Right cardiac atrium (tissue), 5 donors: Measurements from ENCODE around the gene TTN. TPM values are rescaled to one million over a fixed set of nuclear protein-coding genes. Genes with fewer than 3 reads are reported as not detected.
"Not testable (repeated sequence)": the region's sequence is repeated elsewhere in the genome, so short reads cannot be mapped to it uniquely, and the experiment has no call there.

Source experiments
- ATAC-seq, 2 donors: fragments of 200-7000 bp; cut with Tn5 transposase; one replicate each; pipeline versions ENCODE4 v1.8.0 to v1.9.1; 2020; ENCODE audit warnings: moderate library complexity in 2 of 2, mild to moderate bottlenecking in 1 of 2
- DNase-seq, 3 donors: peaks; one replicate each; pipeline ENCODE4 v3.0.0-alpha.2; 2020
- H3K27ac ChIP-seq: one replicate; pipeline ENCODE4 v1.5.1; 2013; ENCODE audit warnings: mild to moderate bottlenecking, low read length, control low read depth, moderate library complexity
- H3K27me3 ChIP-seq: one replicate; pipeline ENCODE4 v1.6.1; 2013; ENCODE audit not compliant: control insufficient read depth, insufficient read depth
- H3K4me1 ChIP-seq: one replicate; pipeline ENCODE4 v1.6.1; 2013; ENCODE audit warnings: low read length; ENCODE audit not compliant: control insufficient read depth, insufficient read depth
- H3K4me3 ChIP-seq: one replicate; pipeline ENCODE4 v1.5.1; 2013; ENCODE audit warnings: low read length, control low read depth
- H3K9me3 ChIP-seq: one replicate; pipeline ENCODE4 v1.6.1; 2013; ENCODE audit warnings: low read length; ENCODE audit not compliant: control insufficient read depth
- WGBS: extraction: QIAGEN DNeasy Blood & Tissue Kit; methylation state at CpG from one replicate; pipeline ENCODE4 v1.1.7; 2013; 5-methylcytosine and 5-hydroxymethylcytosine counted together
- intact Hi-C, 4 donors: fragments of 100-400 bp; cut with DNase I; formaldehyde crosslinking; loops; one replicate each; pipeline versions ENCODE4 v1.11.0 to v1.14.0; 2022 to 2023
- polyA plus RNA-seq: library from polyadenylated mRNA; stranded (reverse); fragments of 200-250 nt; gene quantifications from one replicate; pipeline ENCODE4 v1.2.3, GENCODE V29; 2013
- total RNA-seq, 4 donors: library from RNA; stranded (reverse); fragmentation: NEBNext Ultra II Directional; extraction: Animal tissue kit (Norgen Biotek cat#: 25700); gene quantifications; one replicate each; pipeline ENCODE4 v1.2.1, GENCODE V29; 2021
- donor health status: healthy with polysubstance abuse.
- donor health status: DM: no; HTN: yes; CAD: no.
- donor health status: DM: no; HTN: no; CAD: no.
- donor health status: DM: no; HTN: yes; CAD: no; lungs with severe emphysema.
- donor health status: DM: yes; HTN: yes; CAD: no.

TTN gene
- total and polyA plus RNA-seq, 5 donors: 266 to 2,179 (median 1,828) TPM

- no peak for ATAC-seq
- H3K27ac ChIP-seq: no peak overlapping the region
- no peaks in the 10 kb centered on the region for H3K27me3 ChIP-seq
- no peaks in the 10 kb centered on the region for H3K4me1 ChIP-seq
- no peaks in the 10 kb centered on the region for H3K9me3 ChIP-seq
- intact Hi-C loops: no loop called here
- 92% methylated on average over 12 of the region's 12 CpGs for WGBS
- H3K4me3 ChIP-seq: no peak overlapping the region
- no peak for DNase-seq
Observed at GRCh38 chr2:178542161-178542560, 265.1 kb downstream of the TTN start.

DNA sequence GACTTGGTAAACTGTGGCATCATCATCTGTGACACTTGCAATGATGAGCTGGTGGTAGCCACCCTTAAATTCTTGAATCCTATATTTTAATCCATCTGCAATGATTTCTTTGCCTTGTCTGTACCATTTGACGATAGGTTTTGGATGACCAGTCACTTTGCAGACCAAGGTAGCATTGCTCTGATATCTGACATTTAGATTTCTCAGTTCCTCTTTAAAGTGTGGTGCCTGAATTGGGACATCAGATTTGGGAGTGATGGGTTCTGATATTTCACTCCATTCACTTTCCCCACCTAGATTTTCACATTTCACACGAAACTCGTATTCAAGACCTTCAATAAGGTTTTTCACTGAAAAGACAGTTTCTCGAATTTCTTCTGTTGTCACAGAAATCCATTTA is 271.2 kb downstream of the TTN start:
- no peaks in the 10 kb centered on the region for H3K27me3 ChIP-seq
- H3K4me3 ChIP-seq: no peak overlapping the region
- intact Hi-C loops: no loop called here
- DNase-seq (no peak), ATAC-seq (no peak)
- no peaks in the 10 kb centered on the region for H3K4me1 ChIP-seq
- WGBS: 90% methylated on average over 4 of the region's 4 CpGs
- H3K27ac ChIP-seq: no peak overlapping the region
- no peaks in the 10 kb centered on the region for H3K9me3 ChIP-seq

GRCh38 chr2:178531168-178531567 is 276.1 kb downstream of the TTN start:
- no peaks in the 10 kb centered on the region for H3K9me3 ChIP-seq
- H3K27ac ChIP-seq: peak overlapping the region; percentile 17
- H3K27me3 ChIP-seq: no peaks in the 10 kb centered on the region
- H3K4me1 ChIP-seq: peaks cover 2% of the 10 kb centered on the region
- intact Hi-C loops: no loop called here
- ATAC-seq (no peak), DNase-seq (no peak)
- no peak overlapping the region for H3K4me3 ChIP-seq
- WGBS: 83% methylated on average over 12 of the region's 12 CpGs

DNA sequence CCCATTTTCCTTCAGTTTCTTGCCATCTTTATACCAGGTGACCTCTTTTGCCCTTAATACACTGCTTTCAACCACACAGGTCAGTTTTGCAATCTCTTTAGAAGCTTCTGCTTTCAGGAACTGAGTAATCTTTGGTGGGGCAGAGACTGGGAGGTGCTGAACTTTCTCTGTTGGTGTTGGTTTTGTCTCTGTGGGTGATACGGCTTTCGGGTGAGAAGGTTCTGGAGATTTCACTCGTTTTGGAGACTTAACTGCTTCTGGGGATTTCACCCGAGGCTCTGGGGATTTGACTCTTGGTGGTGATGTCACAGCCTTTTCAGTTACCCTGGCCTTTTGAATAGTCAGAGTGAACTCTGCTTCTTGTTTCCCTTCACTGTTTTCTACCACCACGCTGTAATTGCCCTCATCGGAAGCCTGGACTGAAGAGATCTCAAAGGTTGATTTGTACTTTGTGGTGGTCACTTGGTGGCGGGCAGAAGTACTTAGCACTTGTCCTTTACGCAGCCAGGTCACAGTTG is 276.5 kb downstream of the TTN start:
- DNase-seq (no peak), ATAC-seq (no peak)
- peak overlapping the region; percentile 17 for H3K27ac ChIP-seq
- intact Hi-C loops: no loop called here
- no peaks in the 10 kb centered on the region for H3K27me3 ChIP-seq
- H3K4me3 ChIP-seq: no peak overlapping the region
- H3K9me3 ChIP-seq: no peaks in the 10 kb centered on the region
- H3K4me1 ChIP-seq: peaks cover 2% of the 10 kb centered on the region
- 80% methylated on average over 8 of the region's 8 CpGs for WGBS

DNA sequence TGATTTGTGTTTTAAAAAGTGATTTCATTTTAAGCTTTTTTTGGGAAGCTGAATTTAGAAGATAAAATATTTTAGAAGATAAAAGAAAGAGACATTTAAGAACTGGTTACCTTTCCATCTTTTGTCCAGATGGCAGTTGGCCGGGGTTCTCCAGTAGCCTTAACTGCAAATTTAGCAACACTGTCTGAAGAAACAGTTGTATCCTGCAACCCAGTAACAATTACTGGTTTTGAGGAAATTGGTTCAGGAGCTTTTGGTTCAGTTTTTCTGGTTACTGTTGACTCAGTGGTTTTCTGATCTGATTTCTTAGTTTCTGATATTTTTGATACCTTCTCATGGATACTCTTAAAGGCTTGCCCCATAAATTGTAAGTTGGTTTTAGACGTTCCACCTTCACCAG is 277.1 kb downstream of the TTN start:
- DNase-seq (no peak), ATAC-seq (no peak)
- 79% methylated on average over 2 of the region's 2 CpGs for WGBS
- peaks cover 2% of the 10 kb centered on the region for H3K4me1 ChIP-seq
- H3K27me3 ChIP-seq: no peaks in the 10 kb centered on the region
- no peaks in the 10 kb centered on the region for H3K9me3 ChIP-seq
- intact Hi-C loops: no loop called here
- H3K4me3 ChIP-seq: no peak overlapping the region
- H3K27ac ChIP-seq: no peak overlapping the region

- DNase-seq: no peak
- ATAC-seq: no peak
- H3K27me3 ChIP-seq: no peaks in the 10 kb centered on the region
- H3K27ac ChIP-seq: no peak overlapping the region
- 69% methylated on average over 2 of the region's 2 CpGs for WGBS
- H3K4me3 ChIP-seq: no peak overlapping the region
- intact Hi-C loops: no loop called here
- H3K4me1 ChIP-seq: peaks cover 2% of the 10 kb centered on the region
- H3K9me3 ChIP-seq: no peaks in the 10 kb centered on the region
Observed at GRCh38 chr2:178529194-178529593, 278.0 kb downstream of the TTN start.

DNA sequence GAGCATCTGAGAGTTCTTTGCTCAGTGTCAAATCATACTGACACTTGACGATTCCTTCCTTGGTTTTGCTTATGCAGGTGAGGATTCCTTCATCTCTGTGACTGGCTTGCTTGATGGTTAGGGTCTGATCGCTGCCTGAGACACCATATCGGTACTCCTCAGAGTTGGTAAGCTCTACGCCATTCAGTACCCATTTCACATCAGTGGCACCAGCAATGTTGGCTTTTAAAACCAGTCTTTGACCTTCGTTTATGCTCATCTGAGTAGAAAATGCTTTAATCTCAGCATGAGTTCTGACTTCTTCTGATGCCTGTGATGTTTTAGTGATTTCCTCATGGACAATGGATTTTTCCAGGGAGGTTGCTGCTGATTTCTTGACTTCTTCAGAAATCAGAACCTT is 278.6 kb downstream of the TTN start:
- ATAC-seq (no peak), DNase-seq (no peak)
- intact Hi-C loops: no loop called here
- Histone ChIP-seq H3K4me1 (peaks cover 2% of the 10 kb centered on the region), H3K27ac (no peak overlapping the region), H3K27me3 (no peaks in the 10 kb centered on the region), H3K9me3 (no peaks in the 10 kb centered on the region), H3K4me3 (no peak overlapping the region)
- 90% methylated on average over 5 of the region's 5 CpGs for WGBS

- no peaks in the 10 kb centered on the region for H3K9me3 ChIP-seq
- no peaks in the 10 kb centered on the region for H3K27me3 ChIP-seq
- H3K4me3 ChIP-seq: no peak overlapping the region
- intact Hi-C loops: no loop called here
- DNase-seq (no peak), ATAC-seq (no peak)
- 92% methylated on average over 2 of the region's 2 CpGs for WGBS
- peaks cover 2% of the 10 kb centered on the region for H3K4me1 ChIP-seq
- H3K27ac ChIP-seq: no peak overlapping the region
Observed at GRCh38 chr2:178527592-178527991, 279.6 kb downstream of the TTN start.

DNA sequence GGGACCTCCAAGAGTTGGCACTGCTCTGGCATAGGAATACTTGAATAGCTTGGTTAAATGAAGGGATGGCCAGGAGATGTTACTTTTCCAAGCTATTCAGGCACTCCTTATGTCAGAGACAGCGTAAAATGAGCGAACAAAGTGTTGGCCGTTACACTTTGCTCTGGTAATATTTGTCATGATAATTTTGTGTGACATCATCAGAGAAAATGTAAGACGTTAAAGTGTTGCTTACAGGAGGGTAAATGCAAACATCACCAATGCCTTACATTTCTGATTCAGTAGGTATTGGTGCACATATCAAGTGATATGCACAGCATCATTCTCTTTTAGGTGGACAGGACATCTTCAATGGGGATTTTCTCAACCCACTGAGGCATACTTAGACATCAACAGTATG is 281.0 kb downstream of the TTN start:
- Histone ChIP-seq H3K9me3 (no peaks in the 10 kb centered on the region), H3K27me3 (no peaks in the 10 kb centered on the region), H3K27ac (no peak overlapping the region), H3K4me1 (peaks cover 2% of the 10 kb centered on the region), H3K4me3 (no peak overlapping the region)
- DNase-seq (no peak), ATAC-seq (no peak)
- WGBS: 93% methylated on average over 4 of the region's 4 CpGs
- intact Hi-C loops: no loop called here

DNA sequence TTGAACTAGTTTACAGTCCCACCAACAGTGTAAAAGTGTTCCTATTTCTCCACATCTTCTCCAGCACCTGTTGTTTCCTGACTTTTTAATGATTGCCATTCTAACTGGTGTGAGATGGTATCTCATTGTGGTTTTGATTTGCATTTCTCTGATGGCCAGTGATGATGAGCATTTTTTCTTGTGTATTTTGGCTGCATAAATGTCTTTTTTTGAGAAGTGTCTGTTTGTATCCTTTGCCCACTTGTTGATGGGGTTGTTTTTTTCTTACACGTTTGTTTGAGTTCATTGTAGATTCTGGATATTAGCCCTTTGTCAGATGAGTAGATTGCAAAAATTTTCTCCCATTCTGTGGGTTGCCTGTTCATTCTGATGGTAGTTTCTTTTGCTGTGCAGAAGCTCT is 281.8 kb downstream of the TTN start:
- intact Hi-C loops, DNase-seq, H3K27me3 ChIP-seq, ATAC-seq, H3K9me3 ChIP-seq, H3K4me3 ChIP-seq, H3K27ac ChIP-seq, H3K4me1 ChIP-seq: not testable (repeated sequence)
- WGBS: 67% methylated on average over 1 of the region's 1 CpG

DNA sequence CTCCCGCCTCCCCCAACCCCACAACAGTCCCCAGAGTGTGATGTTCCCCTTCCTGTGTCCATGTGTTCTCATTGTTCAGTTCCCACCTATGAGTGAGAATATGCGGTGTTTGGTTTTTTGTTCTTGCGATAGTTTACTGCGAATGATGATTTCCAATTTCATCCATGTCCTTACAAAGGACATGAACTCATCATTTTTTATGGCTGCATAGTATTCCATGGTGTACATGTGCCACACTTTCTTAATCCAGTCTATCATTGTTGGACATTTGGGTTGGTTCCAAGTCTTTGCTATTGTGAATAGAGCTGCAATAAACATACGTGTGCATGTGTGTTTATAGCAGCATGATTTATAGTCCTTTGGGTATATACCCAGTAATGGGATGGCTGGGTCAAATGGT is 282.2 kb downstream of the TTN start:
- H3K4me1 ChIP-seq, H3K9me3 ChIP-seq, ATAC-seq, DNase-seq, H3K4me3 ChIP-seq, H3K27me3 ChIP-seq, H3K27ac ChIP-seq, intact Hi-C loops: not testable (repeated sequence)
- 98% methylated on average over 4 of the region's 5 CpGs for WGBS

DNA sequence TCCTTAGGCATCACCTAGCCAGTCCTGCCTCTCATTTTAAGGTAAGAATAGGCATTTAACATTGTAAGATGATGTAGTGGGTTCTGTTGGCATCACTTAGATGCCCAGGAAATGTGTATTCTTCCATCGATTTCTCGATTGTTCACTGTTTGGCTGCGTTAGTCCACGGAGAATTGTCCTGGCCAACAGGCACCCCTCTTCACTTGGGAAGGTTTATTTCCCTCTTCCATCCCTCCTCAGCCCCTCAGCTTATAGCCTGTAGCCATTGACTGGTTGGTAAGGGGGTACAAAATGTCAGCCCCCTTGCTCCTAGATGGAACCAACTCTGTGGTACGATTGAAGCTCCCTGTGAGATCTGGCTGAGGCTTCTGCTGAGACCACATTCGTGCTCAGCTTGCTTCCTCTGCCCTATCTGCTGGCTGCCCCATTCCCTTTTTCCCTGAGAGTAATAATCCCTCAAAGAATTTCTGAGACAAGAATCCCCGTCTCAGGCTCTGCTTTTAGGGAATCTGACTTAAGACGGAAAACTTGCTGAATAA is 283.6 kb downstream of the TTN start:
- no peaks in the 10 kb centered on the region for H3K27me3 ChIP-seq
- peaks cover 2% of the 10 kb centered on the region for H3K4me1 ChIP-seq
- peak overlapping the region; percentile 68 for H3K4me3 ChIP-seq
- 39% methylated on average over 8 of the region's 8 CpGs for WGBS
- intact Hi-C loops: no loop called here
- no peaks in the 10 kb centered on the region for H3K9me3 ChIP-seq
- H3K27ac ChIP-seq: peak overlapping the region; percentile 42
- peak; percentile 38 to 42 for ATAC-seq
- DNase-seq: no peak
